NCI-H2227 (cell line): ENCODE measurements around the gene SGSM2.

Experiments used
- DNase-seq: peaks from one replicate; lab custom pipeline; 2025; ENCODE audit not compliant: unreplicated experiment; lab: John Stamatoyannopoulos, UW

SGSM2 gene

DNA sequence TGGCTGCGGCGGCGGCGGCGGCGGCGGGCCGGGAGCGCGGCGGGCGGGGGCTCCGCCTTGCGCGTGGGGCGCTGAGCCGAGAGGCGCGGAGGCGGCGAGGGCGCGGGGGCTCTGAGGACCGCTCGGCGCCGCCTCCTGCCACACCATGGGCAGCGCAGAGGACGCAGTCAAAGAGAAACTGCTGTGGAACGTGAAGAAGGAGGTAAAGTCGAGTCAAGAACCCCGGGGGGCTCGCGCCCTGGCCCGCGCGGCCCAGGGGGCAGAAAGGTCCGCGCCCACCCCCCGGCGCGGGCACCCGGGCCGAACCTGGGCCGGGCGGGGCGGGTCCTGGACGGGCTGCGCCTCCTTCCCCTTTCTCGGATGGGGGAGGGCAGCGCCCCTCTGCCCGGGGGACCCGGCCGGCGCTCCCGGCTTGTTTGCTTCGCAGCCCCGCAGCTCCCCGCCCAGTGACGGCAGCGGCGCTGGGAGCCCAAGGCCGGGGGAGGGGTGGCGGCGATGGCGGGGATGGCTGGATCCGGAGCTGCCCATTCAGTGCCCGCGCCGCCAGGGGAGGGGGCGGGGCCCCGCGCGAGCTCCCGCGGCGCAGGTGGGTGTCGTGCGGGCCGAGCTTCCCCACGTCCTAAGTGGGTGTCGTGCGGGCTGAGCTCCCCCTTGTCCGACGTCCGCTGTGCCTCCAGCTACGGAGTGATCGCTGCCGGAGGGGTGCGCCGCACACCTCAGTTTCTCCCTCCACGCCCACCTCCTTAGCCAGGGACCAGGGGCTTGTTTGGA is 428 bp downstream of the SGSM2 start:
- peak; percentile 66 for DNase-seq

DNA sequence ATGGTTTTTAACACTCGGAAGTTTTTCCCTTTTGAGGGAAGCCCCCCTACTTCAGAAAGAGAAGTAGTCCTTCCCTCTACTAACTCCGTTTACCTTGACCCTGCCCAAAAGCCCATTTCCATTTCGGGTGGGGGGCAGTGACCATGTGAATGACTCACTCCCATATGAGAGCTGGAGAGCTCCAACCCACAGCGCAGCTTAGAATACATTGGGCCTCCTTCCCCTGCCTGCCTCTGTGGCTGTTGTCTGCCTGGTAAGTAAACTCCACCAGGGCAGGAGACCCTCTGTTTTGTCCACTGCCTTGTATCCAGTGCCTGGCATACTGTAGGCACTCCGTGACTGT is 985 bp downstream of the SGSM2 start:
- DNase-seq, result peak; percentile 32

DNA sequence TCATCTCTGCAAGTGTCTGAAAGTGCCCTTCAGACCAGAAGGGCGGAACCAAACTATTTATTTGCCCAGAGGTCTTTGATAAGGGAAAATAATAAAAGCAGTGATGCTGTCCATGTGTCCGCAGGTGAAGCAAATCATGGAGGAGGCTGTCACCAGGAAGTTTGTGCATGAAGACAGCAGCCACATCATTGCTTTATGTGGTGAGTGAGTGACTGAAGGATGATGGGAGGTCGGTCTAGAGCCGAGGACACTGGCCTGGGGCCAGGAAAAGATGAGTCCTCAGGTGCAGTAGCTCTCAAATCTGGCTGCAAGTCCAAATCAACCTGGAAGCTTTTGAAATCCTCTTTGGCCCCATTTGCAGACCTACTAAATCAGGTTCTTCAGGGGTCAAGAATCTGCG is 6.1 kb downstream of the SGSM2 start:
- DNase-seq, result no peak

DNA sequence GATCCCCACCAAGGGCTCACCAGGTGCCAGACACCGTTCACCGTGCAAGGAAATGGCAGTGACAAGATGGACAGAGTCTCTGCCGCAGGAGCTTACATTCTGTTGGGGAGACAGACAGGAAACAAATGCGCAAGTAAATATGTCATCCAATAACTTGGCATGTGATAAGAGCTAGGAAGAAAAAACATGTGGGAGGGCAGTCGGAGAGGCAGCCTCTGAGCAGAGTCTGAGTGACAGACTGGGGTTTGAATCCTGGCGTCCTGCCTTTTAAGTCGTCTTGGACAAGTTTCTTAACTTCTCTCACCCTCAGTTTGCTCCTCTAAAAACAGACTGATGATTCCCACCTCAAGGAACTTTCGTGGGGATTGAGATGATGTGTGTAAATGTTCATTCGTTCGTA is 7.2 kb downstream of the SGSM2 start:
- DNase-seq, result no peak

DNA sequence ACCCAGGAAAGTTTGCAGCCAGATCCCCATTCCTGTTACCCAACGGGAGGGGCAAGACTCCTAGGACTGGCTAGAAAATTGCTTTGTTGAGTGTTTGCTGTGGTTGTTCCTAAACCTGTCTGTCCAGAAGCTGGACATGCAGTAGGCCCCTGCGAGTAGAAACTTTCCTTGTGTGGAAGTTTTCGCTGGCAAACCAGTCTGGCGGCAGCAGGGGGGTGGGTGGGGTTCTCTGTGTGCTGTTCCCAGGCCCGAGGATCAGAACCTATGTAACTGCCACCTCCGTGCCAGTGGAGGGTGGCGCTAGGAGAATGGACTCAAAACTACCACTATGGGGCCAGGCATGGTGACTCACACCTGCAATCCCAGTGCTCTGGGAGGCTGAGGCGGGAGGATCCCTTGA is 9.2 kb downstream of the SGSM2 start:
- no peak for DNase-seq

DNA sequence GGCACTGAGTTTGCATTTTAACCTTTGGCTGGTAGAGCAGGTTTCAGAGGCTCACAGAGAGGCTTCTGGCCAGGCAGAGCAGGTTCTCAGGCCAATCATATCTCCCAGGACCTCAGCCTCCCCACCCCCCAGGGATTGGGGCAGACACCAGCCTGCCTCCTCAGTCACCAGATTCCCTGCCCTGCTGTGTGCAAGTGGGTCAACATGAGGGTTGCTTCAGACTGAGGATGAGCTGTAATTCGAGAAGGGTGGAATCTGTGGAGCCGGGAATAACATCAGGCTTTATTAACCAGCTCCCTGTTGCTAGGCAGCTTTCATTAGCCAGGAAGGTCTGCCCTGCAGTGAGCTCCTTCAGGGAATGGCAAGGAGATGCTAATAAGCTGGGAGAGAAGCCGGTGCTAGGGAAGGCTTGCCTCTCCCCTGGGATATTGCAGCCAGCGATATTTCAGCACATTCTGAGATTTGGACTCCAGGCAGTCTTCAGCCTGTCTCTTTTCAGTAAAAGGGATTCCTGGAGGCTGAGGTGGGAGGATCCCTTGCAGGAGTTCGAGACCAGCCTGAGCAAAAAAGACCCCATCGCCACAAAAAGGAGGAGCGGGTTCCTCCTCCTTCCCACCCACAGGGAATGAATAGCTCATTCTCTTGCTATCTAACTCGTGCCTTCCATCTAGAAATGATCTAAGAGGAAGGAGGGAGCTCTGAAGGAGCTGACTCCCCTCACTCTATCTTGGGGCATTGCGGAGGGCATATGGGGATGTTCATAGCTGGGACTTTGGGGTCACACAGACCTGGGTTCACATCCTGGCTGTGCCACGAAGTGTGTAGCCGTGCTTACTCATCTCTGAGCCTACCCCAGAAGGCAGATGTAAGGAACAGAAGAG is 10.7 kb downstream of the SGSM2 start:
- DNase-seq, result peak; percentile 82

DNA sequence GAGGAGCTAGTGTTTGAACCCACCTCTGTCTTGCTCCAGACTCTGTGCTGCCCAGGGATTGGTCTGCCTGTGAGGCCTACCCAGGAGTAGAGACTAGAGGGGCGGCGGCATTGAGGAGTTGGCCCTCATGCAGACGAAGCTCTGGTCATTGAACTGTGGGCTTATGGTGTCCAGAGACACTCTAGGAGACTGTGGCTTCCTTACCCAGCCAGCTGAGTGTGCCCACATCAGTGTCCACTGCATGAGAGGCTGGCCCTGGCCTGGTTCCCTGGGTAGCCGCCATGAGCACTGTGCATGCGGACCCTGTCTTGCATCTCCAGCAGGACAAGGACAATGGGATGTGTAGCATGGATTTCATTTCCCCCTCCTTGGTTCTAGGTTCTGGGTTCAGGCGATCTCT is 14.0 kb downstream of the SGSM2 start:
- DNase-seq, result no peak

DNA sequence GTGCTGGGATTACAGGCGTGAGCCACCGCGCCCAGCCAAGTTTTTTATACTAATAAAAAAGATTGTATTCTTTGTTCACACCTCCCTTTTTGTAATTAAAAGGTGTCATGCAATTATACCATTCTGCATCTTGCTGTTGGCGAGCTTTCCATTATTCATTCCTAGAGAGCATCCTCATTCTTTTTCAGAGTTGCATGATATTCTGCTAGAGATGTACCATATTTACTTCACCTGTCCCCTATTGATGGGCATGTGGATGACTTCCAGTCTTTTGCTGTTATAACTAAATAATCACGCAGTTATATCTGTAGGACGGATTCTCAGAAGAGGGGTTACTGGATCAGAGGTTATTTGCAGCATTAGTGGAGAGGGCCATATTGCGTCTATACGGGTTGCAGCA is 17.0 kb downstream of the SGSM2 start:
- no peak for DNase-seq

DNA sequence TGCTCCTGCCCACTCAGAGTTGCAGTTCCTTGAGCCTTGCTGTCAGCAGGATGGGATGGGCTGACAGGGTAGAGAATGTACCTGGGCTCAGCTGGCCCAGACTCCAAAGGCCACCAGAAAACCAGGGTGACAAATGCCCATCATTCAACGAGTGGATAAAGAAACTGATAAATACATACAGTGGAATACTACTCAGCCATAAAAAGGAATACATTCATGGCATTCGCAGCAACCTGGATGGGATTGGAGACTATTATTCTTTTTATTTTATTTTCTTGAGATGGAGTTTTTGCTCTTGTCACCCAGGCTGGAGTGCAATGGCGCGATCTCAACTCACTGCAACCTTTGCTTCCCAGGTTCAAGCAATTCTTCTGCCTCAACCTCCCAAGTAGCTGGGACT is 19.9 kb downstream of the SGSM2 start:
- DNase-seq, result no peak

DNA sequence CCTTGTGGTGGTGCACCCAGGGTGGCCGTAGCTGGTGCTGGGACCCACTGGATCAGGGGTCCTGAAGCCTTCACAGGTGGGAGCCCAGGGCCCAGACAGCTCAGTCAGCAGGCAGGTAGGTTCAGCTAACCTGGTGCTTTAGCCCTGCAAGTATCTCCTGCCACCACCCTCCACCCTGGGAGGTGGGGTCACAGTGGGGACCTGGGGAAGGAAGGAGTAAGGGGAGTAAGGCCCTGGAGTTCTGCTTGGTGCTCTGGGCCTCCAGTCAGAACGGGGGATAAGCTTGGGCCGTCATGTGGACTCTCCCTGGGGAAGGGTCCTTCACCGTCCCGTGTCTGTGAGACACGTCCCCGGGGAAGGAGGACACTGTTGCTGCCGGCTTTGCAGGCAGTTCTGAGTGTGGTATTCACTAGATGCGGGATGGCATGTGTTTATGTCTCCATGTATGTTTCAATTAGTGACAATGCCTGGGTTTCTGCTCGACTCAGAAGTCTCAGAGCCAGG is 20.7 kb downstream of the SGSM2 start:
- no peak for DNase-seq

DNA sequence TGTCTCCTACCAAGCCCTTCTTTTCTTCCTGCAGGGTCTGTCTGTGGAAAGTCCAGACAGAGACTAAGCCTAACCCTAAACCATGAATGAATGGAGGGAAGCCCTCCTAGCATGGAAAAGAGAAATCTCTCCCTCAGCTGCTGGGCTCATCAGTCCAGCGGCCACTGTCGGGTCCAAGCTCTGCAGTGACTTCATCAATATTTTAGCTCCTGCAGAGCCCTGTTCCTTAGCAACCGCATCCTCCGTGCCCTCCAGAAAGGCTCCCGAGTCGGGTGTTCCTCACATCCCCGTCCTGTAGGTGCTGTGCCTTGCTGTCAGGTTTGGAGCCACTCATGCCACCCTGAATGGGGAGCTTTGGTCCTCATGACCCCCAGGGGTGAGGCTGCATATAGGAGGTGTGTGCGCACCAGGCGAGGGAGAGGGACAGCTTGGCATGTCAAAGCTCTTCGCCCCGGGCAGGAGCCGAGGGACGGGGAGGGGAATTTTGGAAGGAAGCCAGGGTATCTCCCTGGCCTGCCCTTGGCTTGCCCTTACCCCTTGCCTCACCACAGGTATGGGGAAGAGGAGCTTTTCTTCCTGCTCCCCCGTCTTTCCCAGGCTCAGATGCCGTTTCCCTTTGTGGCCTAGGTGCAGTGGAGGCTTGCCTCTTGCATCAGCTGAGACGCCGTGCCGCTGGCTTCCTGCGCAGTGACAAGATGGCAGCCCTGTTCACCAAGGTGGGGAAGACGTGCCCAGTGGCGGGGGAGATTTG is 23.9 kb downstream of the SGSM2 start:
- DNase-seq, result no peak

DNA sequence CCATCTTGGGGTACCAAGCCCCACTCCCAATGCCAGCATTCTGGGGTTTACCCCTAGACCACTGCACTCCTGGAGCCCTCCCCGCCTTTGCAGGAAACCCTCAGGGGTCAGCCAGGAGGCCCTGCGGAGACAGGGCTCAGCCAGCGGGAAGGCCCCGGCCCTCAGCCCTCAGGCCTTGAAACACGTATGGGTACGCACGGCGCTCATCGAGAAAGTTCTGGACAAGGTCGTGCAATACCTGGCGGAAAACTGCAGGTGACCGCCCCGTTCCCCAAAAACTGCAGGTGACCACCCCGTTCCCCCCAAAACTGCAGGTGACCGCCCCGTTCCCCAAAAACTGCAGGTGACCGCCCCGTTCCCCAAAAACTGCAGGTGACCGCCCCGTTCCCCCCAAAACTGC is 24.7 kb downstream of the SGSM2 start:
- DNase-seq, result no peak

DNA sequence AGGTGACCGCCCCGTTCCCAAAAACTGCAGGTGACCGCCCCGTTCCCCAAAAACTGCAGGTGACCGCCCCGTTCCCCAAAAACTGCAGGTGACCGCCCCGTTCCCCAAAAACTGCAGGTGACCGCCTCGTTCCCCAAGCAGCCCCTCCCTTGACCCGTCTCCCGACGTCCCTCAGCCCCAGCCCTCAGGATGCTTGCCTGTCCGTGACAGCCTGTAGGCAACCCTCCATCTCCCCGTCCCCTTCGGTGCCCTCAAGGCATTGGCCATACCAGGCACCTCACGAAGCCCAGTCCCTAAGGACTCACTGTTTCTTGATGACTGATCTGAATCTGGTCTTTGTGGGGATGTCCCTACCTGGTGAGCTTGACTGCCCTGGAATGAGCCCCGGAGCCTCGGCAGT is 25.1 kb downstream of the SGSM2 start:
- DNase-seq, result no peak

DNA sequence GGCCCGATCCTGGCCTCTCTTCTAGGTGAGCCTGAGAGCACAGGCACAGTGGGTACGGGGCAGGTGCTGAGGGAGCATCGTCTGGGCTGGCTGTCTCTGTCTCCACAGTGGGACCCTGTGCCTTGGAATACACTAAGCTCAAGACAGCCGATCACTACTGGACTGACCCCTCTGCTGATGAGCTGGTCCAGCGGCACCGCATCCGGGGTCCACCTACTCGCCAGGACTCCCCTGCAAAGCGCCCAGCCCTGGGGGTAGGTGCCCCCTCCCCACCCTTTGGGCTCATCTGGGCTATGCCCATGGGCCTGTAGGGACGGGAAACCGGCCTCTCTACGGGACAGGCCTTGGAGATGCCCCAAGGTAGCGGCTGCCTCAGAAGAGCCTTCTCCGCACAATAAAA is 25.6 kb downstream of the SGSM2 start:
- DNase-seq, result no peak

DNA sequence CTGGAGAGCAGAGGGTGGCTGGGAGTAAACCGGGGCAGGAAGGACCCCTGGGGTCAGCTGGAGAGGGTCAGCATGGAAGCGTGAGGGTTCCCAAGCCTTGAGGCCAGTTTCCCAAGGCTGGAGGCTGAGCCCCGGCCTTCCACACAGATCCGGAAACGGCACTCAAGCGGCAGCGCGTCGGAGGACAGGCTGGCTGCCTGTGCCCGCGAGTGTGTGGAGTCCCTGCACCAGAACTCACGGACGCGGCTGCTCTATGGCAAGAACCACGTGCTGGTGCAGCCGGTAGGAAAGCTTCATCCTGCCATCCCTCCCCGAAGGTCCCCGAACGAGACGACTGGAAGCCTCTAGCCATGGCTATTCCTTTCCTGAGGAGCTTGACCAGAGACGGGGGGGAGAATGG is 26.0 kb downstream of the SGSM2 start:
- no peak for DNase-seq

DNA sequence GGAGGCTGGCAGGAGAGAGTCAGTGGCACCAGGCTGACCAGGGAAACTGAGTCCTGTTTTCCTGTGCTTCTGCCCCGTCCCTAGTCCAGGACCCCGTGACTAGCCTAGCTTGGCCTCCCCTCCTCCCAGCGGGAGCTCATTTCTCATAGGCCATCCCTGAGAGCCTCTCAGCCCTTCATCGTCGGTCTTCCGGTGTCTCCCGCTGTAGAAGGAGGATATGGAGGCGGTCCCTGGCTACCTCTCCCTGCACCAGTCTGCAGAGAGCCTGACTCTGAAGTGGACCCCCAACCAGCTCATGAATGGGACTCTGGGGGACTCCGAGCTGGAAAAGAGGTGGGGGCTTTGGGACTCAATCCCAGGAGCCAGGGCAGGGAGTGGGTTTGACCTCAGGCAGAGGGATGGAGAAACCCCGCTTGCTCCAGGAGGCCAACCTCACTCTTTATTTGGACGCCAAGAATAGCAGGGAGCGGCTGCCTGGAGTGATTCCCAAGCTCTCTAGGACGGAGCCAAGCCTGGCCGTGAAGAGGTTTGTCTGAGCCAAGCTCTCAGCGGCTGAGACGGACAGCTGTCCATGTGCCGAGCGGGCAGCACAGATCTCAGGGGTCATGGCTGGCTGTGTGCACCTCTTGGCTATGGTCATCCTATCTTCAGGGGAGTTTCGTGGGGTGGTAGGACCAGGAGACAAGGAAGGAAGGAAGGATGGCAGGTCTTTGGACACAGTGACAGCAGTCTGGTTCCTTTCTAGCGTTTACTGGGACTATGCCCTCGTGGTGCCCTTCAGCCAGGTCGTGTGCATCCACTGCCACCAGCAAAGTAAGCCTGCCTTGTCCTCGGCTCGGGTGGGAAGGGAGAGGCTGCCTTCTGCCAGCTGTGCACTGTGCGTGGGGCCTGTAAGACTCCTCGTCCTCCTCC is 26.8 kb downstream of the SGSM2 start:
- no peak for DNase-seq

DNA sequence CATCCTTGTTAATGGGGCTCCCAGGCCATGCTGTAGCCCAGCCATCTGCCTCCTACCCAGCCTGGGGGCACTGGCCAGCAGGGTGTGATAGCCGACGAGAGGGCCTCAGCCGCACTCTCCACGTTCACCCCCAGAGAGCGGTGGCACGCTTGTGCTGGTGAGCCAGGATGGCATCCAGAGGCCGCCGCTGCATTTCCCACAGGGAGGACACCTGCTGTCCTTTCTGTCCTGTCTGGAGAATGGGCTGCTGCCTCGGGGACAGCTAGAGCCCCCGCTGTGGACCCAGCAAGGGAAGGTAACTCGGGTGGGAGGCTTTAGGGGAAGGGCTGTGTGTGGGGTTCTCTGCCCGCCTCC is 27.4 kb downstream of the SGSM2 start:
- no peak for DNase-seq

DNA sequence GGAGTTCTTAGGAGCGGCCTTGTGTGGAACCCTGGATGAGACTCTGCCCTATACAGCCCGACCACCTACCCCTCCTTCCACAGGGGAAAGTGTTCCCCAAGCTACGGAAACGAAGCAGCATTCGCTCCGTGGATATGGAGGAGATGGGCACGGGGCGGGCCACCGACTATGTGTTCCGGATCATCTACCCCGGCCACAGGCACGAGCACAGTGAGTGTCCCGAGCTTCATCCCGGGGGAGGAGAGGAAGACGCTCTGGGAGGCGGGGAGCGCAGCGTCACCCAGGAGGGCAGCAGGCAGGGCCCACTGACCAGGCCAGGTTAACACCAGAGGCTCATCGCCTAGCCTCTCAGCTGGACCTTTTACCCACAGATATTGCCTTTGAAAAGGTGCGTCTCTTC is 27.8 kb downstream of the SGSM2 start:
- DNase-seq, result no peak

DNA sequence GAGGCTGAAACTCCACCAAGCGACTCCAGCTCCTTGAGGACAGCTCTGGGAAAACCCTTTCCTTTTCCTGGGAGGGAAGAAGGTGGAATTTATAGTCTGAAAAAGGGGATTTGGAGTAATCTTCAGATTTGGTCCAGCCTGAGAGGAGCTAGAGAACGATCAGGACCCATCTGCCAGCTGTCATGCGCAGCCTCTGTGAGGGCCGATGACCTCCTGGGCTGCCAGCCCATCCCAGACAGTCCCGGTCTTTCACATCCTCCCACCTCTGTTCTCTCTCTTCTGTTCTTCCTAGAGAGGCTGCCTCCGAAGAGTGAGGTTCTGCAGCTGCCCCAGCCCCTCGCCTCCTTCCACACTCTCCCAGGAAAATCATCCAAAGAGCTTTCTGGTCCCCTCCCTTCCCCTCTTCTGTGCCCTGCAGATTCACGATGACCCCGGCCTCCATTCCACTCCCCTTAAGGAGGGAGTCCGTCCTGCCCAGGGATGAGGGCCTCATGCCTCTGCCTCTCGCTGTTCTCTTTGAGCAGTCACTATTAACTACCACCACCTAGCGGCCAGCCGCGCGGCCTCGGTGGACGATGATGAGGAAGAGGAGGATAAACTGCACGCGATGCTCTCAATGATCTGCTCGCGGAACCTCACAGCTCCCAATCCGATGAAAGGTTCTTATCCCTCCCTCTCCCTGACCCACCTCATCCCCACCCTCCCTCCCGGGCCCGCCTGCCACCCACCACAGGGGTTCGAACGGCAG is 29.6 kb downstream of the SGSM2 start:
- DNase-seq, result no peak

DNA sequence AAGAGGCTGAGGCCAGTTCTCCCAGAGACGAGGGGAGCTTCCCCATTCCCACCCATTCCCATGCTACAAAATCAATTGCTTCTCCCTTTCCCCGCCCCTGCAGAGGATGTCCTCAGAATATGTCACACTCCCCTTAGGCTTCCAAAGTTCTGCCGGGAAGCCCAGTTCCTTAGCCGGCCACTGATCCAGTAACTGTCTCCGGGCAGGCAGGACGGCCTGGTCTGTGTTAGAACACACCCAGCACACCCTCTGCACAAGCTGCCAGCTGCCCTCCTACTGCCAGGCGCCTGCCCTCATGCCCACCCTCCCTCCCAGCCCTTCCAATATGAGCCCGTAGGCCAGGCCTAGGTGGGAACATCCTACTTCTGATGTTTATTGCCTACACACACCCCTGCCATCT is 31.1 kb downstream of the SGSM2 start:
- DNase-seq, result no peak
